WTC11 (cell line): ENCODE results near the gene ABL1.

Experiments used
- TF ChIP-seq, protein P1 (sequence below): fragments of 200-600 bp; IDR thresholded peaks from 2 replicates; pipeline ENCODE4 v1.8.0; 2022; ENCODE audit warnings: antibody characterized with exemption
- TF ChIP-seq, protein P2 (sequence below): sonication (generic); formaldehyde crosslinking; conservative IDR thresholded peaks from 2 replicates; pipeline ENCODE4 v1.8.1; 2022; ENCODE audit warnings: mild to moderate bottlenecking, missing genetic modification reagents
- TF ChIP-seq, protein P3 (sequence below): sonication (generic); formaldehyde crosslinking; IDR thresholded peaks from 2 replicates; pipeline ENCODE4 v1.8.1; 2023; ENCODE audit warnings: mild to moderate bottlenecking, moderate library complexity, missing genetic modification reagents

DNA sequence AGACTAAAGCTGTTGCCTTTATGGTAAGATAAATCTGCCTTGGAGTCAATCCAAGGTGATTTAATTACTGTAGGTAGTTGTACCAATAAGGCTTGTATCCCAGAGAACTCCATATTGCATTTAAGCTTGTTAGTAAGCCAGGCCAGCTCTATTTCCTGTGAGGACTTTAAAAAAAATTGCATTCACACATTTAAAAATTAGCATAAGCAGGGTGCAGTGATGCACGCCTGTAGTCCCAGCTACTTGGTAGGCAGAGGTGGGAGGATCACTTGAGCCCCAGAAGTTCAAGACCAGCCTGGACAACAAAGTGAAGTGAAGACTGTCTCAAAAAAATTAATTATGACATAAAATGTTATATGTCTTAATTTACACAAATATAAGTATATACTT, 28.7 kb upstream of the ABL1 start:
- TF ChIP-seq, protein P1, sequence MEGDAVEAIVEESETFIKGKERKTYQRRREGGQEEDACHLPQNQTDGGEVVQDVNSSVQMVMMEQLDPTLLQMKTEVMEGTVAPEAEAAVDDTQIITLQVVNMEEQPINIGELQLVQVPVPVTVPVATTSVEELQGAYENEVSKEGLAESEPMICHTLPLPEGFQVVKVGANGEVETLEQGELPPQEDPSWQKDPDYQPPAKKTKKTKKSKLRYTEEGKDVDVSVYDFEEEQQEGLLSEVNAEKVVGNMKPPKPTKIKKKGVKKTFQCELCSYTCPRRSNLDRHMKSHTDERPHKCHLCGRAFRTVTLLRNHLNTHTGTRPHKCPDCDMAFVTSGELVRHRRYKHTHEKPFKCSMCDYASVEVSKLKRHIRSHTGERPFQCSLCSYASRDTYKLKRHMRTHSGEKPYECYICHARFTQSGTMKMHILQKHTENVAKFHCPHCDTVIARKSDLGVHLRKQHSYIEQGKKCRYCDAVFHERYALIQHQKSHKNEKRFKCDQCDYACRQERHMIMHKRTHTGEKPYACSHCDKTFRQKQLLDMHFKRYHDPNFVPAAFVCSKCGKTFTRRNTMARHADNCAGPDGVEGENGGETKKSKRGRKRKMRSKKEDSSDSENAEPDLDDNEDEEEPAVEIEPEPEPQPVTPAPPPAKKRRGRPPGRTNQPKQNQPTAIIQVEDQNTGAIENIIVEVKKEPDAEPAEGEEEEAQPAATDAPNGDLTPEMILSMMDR, result no peak
- TF ChIP-seq, protein P2, sequence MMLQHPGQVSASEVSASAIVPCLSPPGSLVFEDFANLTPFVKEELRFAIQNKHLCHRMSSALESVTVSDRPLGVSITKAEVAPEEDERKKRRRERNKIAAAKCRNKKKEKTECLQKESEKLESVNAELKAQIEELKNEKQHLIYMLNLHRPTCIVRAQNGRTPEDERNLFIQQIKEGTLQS (CRISPR knock-in tag), result no peak
- TF ChIP-seq, protein P3, sequence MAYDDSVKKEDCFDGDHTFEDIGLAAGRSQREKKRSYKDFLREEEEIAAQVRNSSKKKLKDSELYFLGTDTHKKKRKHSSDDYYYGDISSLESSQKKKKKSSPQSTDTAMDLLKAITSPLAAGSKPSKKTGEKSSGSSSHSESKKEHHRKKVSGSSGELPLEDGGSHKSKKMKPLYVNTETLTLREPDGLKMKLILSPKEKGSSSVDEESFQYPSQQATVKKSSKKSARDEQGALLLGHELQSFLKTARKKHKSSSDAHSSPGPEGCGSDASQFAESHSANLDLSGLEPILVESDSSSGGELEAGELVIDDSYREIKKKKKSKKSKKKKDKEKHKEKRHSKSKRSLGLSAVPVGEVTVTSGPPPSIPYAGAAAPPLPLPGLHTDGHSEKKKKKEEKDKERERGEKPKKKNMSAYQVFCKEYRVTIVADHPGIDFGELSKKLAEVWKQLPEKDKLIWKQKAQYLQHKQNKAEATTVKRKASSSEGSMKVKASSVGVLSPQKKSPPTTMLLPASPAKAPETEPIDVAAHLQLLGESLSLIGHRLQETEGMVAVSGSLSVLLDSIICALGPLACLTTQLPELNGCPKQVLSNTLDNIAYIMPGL, result no peak
